Measurements from ENCODE around the gene DOCK8. TPM values are rescaled to one million over a fixed set of nuclear protein-coding genes. Genes with fewer than 3 reads are reported as not detected.

DOCK8 gene
- polyA plus RNA-seq, 1 donor (not counting 4 experiments of a cell fraction or from before 2014, with no cell fraction given), result 1.5 TPM

GRCh38 chr9:489198-490197 lies 274.8 kb downstream of the DOCK8 start:
- Histone ChIP-seq H3K4me2 (ENCODE audit: control insufficient read depth, extremely low read depth, insufficient read depth, low read depth, low read length) (no peak overlapping the region), H2AFZ (ENCODE audit: control insufficient read depth, low read length) (no peak overlapping the region), H3K36me3 (ENCODE audit: control insufficient read depth in 2 of 2, extremely low read depth in 1 of 2, insufficient read depth in 2 of 2, low read length in 2 of 2) (no peaks in the 10 kb centered on the region), H3K9ac (ENCODE audit: control insufficient read depth, extremely low read depth, insufficient read depth, low read length) (no peak overlapping the region), H3K27me3 (ENCODE audit: control insufficient read depth, extremely low read depth, insufficient read depth, low read length) (no peaks in the 10 kb centered on the region), H3K79me2 (ENCODE audit: control insufficient read depth, insufficient read depth, low read length) (no peaks in the 10 kb centered on the region), H4K20me1 (ENCODE audit: control insufficient read depth, extremely low read depth, insufficient read depth, low read length) (no peaks in the 10 kb centered on the region), H3K4me3 (ENCODE audit: control insufficient read depth in 2 of 3, extremely low read depth in 1 of 3, insufficient read depth in 2 of 3, low read depth in 1 of 3, low read length in 3 of 3) (no peak overlapping the region), H3K4me1 (ENCODE audit: control insufficient read depth, extremely low read depth, insufficient read depth, low read length) (no peaks in the 10 kb centered on the region), H3K9me3 (ENCODE audit: control insufficient read depth, low read depth, low read length) (no peaks in the 10 kb centered on the region), H3K9me1 (ENCODE audit: control insufficient read depth, extremely low read depth, insufficient read depth, low read length) (no peaks in the 10 kb centered on the region), H3K27ac (ENCODE audit: control insufficient read depth, insufficient read depth, low read length) (no peak overlapping the region)
- no peak for TF ChIP-seq EZH2 (IDR thresholded peaks at IDR 0.05; ENCODE audit: low read length)
- TF ChIP-seq CTCF (optimal IDR thresholded peaks at IDR 0.05 in 1 of 3, IDR thresholded peaks at IDR 0.05 in 1 of 3, conservative IDR thresholded peaks at IDR 0.05 in 1 of 3; ENCODE audit: extremely low read depth in 1 of 3, insufficient read depth in 2 of 3, low read length in 3 of 3), result no peak
- dilution Hi-C loops (cut with MboI; ENCODE audit: extremely low pct_ligation_motif_present, low sequenced_read_pairs), result no loop called here
- no peak for FAIRE-seq
- no peak for DNase-seq (ENCODE audit: low read depth, low spot score)

- Histone ChIP-seq H2AFZ (ENCODE audit: control insufficient read depth, low read length) (no peak overlapping the region), H3K27ac (ENCODE audit: control insufficient read depth, insufficient read depth, low read length) (no peak overlapping the region), H3K79me2 (ENCODE audit: control insufficient read depth, insufficient read depth, low read length) (no peaks in the 10 kb centered on the region), H3K9me3 (ENCODE audit: control insufficient read depth, low read depth, low read length) (no peaks in the 10 kb centered on the region), H4K20me1 (ENCODE audit: control insufficient read depth, extremely low read depth, insufficient read depth, low read length) (no peaks in the 10 kb centered on the region), H3K4me2 (ENCODE audit: control insufficient read depth, extremely low read depth, insufficient read depth, low read depth, low read length) (no peak overlapping the region), H3K4me3 (ENCODE audit: control insufficient read depth in 2 of 3, extremely low read depth in 1 of 3, insufficient read depth in 2 of 3, low read depth in 1 of 3, low read length in 3 of 3) (no peak overlapping the region), H3K4me1 (ENCODE audit: control insufficient read depth, extremely low read depth, insufficient read depth, low read length) (no peaks in the 10 kb centered on the region), H3K9me1 (ENCODE audit: control insufficient read depth, extremely low read depth, insufficient read depth, low read length) (no peaks in the 10 kb centered on the region), H3K36me3 (ENCODE audit: control insufficient read depth in 2 of 2, extremely low read depth in 1 of 2, insufficient read depth in 2 of 2, low read length in 2 of 2) (no peaks in the 10 kb centered on the region), H3K9ac (ENCODE audit: control insufficient read depth, extremely low read depth, insufficient read depth, low read length) (no peak overlapping the region), H3K27me3 (ENCODE audit: control insufficient read depth, extremely low read depth, insufficient read depth, low read length) (no peaks in the 10 kb centered on the region)
- TF ChIP-seq CTCF (optimal IDR thresholded peaks at IDR 0.05 in 1 of 3, IDR thresholded peaks at IDR 0.05 in 1 of 3, conservative IDR thresholded peaks at IDR 0.05 in 1 of 3; ENCODE audit: extremely low read depth in 1 of 3, insufficient read depth in 2 of 3, low read length in 3 of 3), result no peak
- no peak for TF ChIP-seq EZH2 (IDR thresholded peaks at IDR 0.05; ENCODE audit: low read length)
- dilution Hi-C loops (cut with MboI; ENCODE audit: extremely low pct_ligation_motif_present, low sequenced_read_pairs), result no loop called here
- FAIRE-seq (no peak), DNase-seq (ENCODE audit: low read depth, low spot score) (no peak)
Observed at GRCh38 chr9:494764-495163, 280.1 kb downstream of the DOCK8 start.
